ENCODE measurements around the gene AP5Z1.

DNA sequence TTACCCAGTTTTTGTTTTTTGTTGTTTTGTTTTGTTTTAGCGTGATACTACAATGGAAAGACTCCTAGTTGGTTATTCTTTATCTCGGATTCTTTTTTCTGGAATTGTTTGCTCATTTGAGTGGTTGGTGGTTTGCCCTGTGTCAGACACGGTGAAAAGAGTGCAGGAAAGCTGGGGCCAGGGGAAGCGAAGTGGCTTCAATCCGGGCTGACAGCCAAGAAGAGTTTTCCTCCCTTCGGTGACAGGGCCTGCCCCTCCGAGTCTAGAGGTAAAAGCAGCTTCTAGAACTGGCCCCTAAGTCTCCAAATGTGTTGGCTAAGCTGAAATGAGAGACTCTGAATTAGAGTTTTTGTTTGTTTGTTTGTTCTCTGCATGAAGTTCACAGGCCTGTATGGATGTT lies 5.7 kb upstream of the AP5Z1 start:
- TF ChIP-seq, protein P1, sequence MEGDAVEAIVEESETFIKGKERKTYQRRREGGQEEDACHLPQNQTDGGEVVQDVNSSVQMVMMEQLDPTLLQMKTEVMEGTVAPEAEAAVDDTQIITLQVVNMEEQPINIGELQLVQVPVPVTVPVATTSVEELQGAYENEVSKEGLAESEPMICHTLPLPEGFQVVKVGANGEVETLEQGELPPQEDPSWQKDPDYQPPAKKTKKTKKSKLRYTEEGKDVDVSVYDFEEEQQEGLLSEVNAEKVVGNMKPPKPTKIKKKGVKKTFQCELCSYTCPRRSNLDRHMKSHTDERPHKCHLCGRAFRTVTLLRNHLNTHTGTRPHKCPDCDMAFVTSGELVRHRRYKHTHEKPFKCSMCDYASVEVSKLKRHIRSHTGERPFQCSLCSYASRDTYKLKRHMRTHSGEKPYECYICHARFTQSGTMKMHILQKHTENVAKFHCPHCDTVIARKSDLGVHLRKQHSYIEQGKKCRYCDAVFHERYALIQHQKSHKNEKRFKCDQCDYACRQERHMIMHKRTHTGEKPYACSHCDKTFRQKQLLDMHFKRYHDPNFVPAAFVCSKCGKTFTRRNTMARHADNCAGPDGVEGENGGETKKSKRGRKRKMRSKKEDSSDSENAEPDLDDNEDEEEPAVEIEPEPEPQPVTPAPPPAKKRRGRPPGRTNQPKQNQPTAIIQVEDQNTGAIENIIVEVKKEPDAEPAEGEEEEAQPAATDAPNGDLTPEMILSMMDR (IDR thresholded peaks at IDR 0.05; ENCODE audit: insufficient read depth, low read length), result no peak
- no peak for TF ChIP-seq GABPA (IDR thresholded peaks at IDR 0.05; ENCODE audit: low read depth)
